NCI-H82 treated with DMSO at 0.1 percent for 48 hours (cell line): ENCODE data around the gene CRISP3.

ENCODE experiments used
- DNase-seq: peaks from one replicate; lab custom pipeline; 2025; ENCODE audit not compliant: unreplicated experiment; lab: John Stamatoyannopoulos, UW

CRISP3 gene

GRCh38 chr6:49692534-49692933, 51.7 kb downstream of the CRISP3 start:
- DNase-seq: no peak
